CD4-positive, alpha-beta T cell treated with Interleukin-6 at 100 ng/mL for 8 hours (primary cell): ENCODE measurements around the gene SLC25A21.
"Not testable (repeated sequence)": the region's sequence is repeated elsewhere in the genome, so short reads cannot be mapped to it uniquely, and the experiment has no call there.

Source experiments
- DNase-seq: peaks from one replicate; pipeline ENCODE4 v3.0.0-alpha.2; 2020; ENCODE audit warnings: mixed read lengths, low spot score

SLC25A21 gene

GRCh38 chr14:37186865-37187264, 14.5 kb upstream of the SLC25A21 start:
- DNase-seq, result no peak

GRCh38 chr14:37185670-37186069, 13.3 kb upstream of the SLC25A21 start:
- no peak for DNase-seq

- not testable (repeated sequence) for DNase-seq
Observed at GRCh38 chr14:37184520-37184919, 12.1 kb upstream of the SLC25A21 start.

GRCh38 chr14:37181441-37181840, 9.0 kb upstream of the SLC25A21 start:
- no peak for DNase-seq

GRCh38 chr14:37180886-37181285, 8.5 kb upstream of the SLC25A21 start:
- DNase-seq, result not testable (repeated sequence)

GRCh38 chr14:37179896-37180502, 7.6 kb upstream of the SLC25A21 start:
- no peak for DNase-seq

GRCh38 chr14:37172936-37173614, 669 bp upstream of the SLC25A21 start:
- no peak for DNase-seq

GRCh38 chr14:37171678-37172023, 755 bp downstream of the SLC25A21 start:
- DNase-seq, result no peak

GRCh38 chr14:37170993-37171392, 1.4 kb downstream of the SLC25A21 start:
- no peak for DNase-seq

- DNase-seq, result no peak
Observed at GRCh38 chr14:37170237-37170636, 2.2 kb downstream of the SLC25A21 start.

GRCh38 chr14:37168721-37169120, 3.7 kb downstream of the SLC25A21 start:
- no peak for DNase-seq

- no peak for DNase-seq
Observed at GRCh38 chr14:37167151-37168047, 5.0 kb downstream of the SLC25A21 start.

- no peak for DNase-seq
Observed at GRCh38 chr14:37165794-37166193, 6.6 kb downstream of the SLC25A21 start.

- not testable (repeated sequence) for DNase-seq
Observed at GRCh38 chr14:37162307-37162706, 10.1 kb downstream of the SLC25A21 start.

GRCh38 chr14:37157987-37158386, 14.4 kb downstream of the SLC25A21 start:
- no peak for DNase-seq

GRCh38 chr14:37153483-37153882, 18.9 kb downstream of the SLC25A21 start:
- no peak for DNase-seq

- DNase-seq, result no peak
Observed at GRCh38 chr14:37153005-37153404, 19.4 kb downstream of the SLC25A21 start.

GRCh38 chr14:37150414-37150813, 22.0 kb downstream of the SLC25A21 start:
- no peak for DNase-seq

- no peak for DNase-seq
Observed at GRCh38 chr14:37147310-37147880, 25.0 kb downstream of the SLC25A21 start.

- DNase-seq, result not testable (repeated sequence)
Observed at GRCh38 chr14:37146438-37146837, 26.0 kb downstream of the SLC25A21 start.

- no peak for DNase-seq
Observed at GRCh38 chr14:37145395-37145794, 27.0 kb downstream of the SLC25A21 start.

- no peak for DNase-seq
Observed at GRCh38 chr14:37144729-37145363, 27.6 kb downstream of the SLC25A21 start.
